ENCODE measurements around the gene BABAM2.

The BABAM2 gene

DNA sequence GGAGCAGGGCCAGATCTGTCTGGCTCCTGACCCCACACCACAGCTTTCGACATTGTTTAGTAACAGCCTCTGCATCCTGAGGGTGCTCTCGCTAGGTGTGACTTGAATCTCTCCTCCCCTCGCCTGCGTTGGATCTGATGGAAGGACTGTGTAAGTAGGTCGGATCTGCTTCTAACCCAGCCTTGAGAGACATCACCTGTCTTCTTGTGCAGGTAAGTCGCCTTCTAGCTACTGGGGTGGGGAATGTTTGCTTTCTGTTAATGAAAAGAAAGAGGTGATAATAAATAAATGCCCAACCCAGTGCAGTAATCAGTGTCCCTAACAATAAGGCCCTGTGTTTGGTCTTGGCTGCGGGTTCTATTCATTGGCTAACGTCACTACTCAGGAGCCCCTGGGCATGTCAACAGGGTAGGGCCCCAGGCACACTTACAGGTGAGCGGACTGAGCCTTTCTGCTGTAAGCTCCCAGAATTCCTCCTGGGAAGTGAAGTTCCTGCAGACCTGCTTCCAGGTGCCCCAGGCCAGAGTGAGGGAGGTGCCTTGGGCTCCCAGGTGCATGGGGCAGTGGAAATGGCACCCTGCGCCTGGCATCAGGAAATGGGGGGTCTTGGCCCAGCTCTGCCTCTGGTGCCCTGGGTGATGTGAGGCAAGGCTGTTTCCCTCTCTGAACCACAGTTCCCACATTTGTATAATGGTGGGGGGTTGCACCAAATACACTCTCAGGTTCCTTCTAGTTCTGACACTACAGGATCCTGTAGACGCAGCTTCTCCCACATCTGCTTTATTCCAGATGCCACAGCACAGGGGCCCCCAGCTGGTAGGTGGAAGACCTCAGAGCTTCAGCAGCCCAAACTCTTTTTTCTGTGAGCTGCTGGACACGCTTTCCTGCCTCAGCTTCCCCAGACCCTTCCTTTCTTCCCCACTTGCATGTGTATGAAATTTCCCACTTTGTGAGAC, 491.0 kb downstream of the BABAM2 start:
- no peak overlapping the region for H3K4me3 ChIP-seq (ENCODE audit: low read depth, low read length)
- TF ChIP-seq, protein P1, sequence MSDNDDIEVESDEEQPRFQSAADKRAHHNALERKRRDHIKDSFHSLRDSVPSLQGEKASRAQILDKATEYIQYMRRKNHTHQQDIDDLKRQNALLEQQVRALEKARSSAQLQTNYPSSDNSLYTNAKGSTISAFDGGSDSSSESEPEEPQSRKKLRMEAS (IDR thresholded peaks at IDR 0.05; ENCODE audit: low read depth, low read length): no peak
- no peak for TF ChIP-seq POLR2A (IDR thresholded peaks at IDR 0.05; ENCODE audit: extremely low read depth, insufficient read length)
- TF ChIP-seq, protein P2, sequence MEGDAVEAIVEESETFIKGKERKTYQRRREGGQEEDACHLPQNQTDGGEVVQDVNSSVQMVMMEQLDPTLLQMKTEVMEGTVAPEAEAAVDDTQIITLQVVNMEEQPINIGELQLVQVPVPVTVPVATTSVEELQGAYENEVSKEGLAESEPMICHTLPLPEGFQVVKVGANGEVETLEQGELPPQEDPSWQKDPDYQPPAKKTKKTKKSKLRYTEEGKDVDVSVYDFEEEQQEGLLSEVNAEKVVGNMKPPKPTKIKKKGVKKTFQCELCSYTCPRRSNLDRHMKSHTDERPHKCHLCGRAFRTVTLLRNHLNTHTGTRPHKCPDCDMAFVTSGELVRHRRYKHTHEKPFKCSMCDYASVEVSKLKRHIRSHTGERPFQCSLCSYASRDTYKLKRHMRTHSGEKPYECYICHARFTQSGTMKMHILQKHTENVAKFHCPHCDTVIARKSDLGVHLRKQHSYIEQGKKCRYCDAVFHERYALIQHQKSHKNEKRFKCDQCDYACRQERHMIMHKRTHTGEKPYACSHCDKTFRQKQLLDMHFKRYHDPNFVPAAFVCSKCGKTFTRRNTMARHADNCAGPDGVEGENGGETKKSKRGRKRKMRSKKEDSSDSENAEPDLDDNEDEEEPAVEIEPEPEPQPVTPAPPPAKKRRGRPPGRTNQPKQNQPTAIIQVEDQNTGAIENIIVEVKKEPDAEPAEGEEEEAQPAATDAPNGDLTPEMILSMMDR (IDR thresholded peaks at IDR 0.05; ENCODE audit: low read depth, low read length): no peak
- TF ChIP-seq MYC (IDR thresholded peaks at IDR 0.05; ENCODE audit: low read depth, low read length): no peak
- DNase-seq (ENCODE audit: low read depth): peak; percentile 45

DNA sequence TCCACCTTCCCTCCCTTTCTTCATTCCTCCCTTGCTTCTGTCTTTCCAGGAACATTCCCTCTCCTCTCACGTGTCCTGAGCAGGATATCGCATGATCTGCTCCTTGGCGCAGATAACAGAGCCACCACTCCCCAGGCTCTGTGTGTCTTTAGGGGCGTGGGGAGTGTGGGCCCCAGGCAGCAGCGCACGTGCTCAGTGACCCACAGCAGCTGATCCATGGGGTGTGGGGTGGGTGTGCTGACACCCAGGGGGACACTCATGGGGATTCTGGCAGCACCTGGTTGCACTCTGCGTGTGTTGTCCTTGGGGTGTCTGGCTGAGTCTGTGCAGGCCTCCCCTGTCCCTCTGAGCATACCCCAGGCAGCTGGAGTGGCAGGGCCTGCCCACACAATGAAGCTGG, 492.2 kb downstream of the BABAM2 start:
- no peak for DNase-seq (ENCODE audit: low read depth)
- TF ChIP-seq, protein P2 (IDR thresholded peaks at IDR 0.05; ENCODE audit: low read depth, low read length): no peak
- TF ChIP-seq POLR2A (IDR thresholded peaks at IDR 0.05; ENCODE audit: extremely low read depth, insufficient read length) (no peak), MYC (IDR thresholded peaks at IDR 0.05; ENCODE audit: low read depth, low read length) (no peak)
- TF ChIP-seq, protein P1 (IDR thresholded peaks at IDR 0.05; ENCODE audit: low read depth, low read length): no peak
- H3K4me3 ChIP-seq (ENCODE audit: low read depth, low read length): no peak overlapping the region

DNA sequence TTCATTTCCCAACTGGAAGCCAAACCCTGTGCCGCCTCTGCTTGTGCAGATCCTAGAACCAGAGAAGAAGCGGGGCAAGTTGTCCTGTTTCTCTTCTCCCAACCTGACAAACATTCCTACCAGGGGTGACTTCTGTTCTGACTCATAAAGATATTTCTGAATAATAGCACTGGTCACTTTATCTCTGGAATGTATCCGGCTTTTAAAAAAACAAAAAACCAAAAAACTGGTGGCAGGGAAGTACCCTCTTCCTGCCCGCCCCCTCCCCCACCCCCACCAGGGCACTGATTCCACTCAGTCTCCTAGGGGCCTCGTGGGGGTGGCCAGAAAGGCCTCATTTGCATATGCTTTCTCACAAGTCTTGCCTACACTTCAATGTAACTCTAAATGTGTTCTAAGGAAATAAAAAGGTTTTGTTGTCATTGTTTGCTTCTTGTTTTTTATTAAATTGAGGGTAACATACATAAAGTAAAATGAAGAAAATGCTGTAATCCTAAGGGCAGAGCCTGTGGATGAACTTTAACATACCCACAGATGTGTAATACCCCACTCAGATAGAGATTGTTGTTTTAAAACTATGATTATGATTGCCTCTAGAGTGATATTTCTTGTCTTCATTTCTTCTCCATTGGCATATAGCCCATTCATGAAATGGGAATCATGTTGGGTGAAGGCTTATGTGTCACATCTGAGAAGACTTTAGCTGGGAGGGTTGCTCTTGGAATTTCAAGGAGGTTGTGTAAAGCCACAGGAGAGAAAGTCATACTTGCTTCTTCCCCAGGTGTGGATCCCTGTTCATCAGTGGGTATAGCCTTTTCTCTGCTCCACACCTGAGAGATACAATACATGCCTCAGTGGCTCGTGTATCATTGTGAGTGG, 496.8 kb downstream of the BABAM2 start:
- DNase-seq (ENCODE audit: low read depth): no peak
- H3K4me3 ChIP-seq (ENCODE audit: low read depth, low read length): no peak overlapping the region
- TF ChIP-seq, protein P2 (IDR thresholded peaks at IDR 0.05; ENCODE audit: low read depth, low read length): no peak
- no peak for TF ChIP-seq MYC (IDR thresholded peaks at IDR 0.05; ENCODE audit: low read depth, low read length)
- no peak for TF ChIP-seq POLR2A (IDR thresholded peaks at IDR 0.05; ENCODE audit: extremely low read depth, insufficient read length)
- TF ChIP-seq, protein P1 (IDR thresholded peaks at IDR 0.05; ENCODE audit: low read depth, low read length): no peak
